HCT116 (cell line): Measurements from ENCODE around the gene SLC25A25. TPM values are rescaled to one million over a fixed set of nuclear protein-coding genes. Genes with fewer than 3 reads are reported as not detected.

Experiments used
- ATAC-seq: fragments of 200-7000 bp; cut with Tn5 transposase; 2 replicates; pipeline ENCODE4 v1.9.1; 2020; ENCODE audit warnings: mild to moderate bottlenecking, moderate library complexity
- BruUV-seq: library from RNA; stranded (reverse); fragments of 400-500 nt; replicated peaks from 2 replicates; lab custom pipeline; 2021; lab: Mats Ljungman, UMichigan
- CTCF ChIA-PET: fragments of 300-600 bp; sonication (Branson Sonifier 250); formaldehyde crosslinking; loops from one replicate; lab custom pipeline; 2021; ENCODE audit warnings: antibody characterized with exemption; lab: Charles Lee
- POLR2A ChIA-PET: fragments of 300-600, 350-600 bp; sonication (Branson Sonifier 250); formaldehyde crosslinking; loops from one replicate; lab custom pipeline; 2021; ENCODE audit warnings: antibody characterized with exemption; lab: Charles Lee
- RAD21 ChIA-PET, 2 experiments: fragments of 300-600 bp; sonication (Branson Sonifier 250); formaldehyde crosslinking; loops; one replicate each; lab custom pipeline; 2023; ENCODE audit warnings: low total read pairs in 2 of 2; ENCODE audit not compliant: uncharacterized antibody in 2 of 2, unreplicated experiment in 2 of 2, low non-redundant PET in 1 of 2; lab: Charles Lee
- DNase-seq: peaks from one replicate; pipeline ENCODE4 v3.0.0-alpha.2; 2010; ENCODE audit warnings: low read depth, low spot score
- H2AFZ ChIP-seq: fragments of 200-600 bp; shearing (Covaris generic), sonication (generic); 2 replicates; pipeline ENCODE4 v1.6.1; 2017; ENCODE audit warnings: low read depth, mixed run types, mixed read lengths, antibody characterized with exemption, low read length; ENCODE audit not compliant: poor library complexity, severe bottlenecking
- H3K27ac ChIP-seq: 2 replicates; pipeline ENCODE4 v1.5.1; 2012; ENCODE audit warnings: low read depth, low read length
- H3K27me3 ChIP-seq: fragments of 200-600 bp; sonication (generic); 2 replicates; pipeline ENCODE4 v1.6.1; 2016; ENCODE audit warnings: mixed run types, low read length, mixed read lengths; ENCODE audit not compliant: insufficient read depth
- H3K36me3 ChIP-seq, 2 experiments: fragments of 200-500 bp in 1 of 2; fragments of 200-600 bp in 1 of 2; sonication (Bioruptor generic) in 1 of 2; sonication (generic) in 1 of 2; 2 replicates each; pipeline versions ENCODE4 v1.5.1 to v1.6.1; 2014 to 2016; ENCODE audit warnings: low read length in 2 of 2, inconsistent platforms in 1 of 2, mixed read lengths in 1 of 2, mixed run types in 1 of 2; ENCODE audit not compliant: insufficient read depth in 2 of 2, control insufficient read depth in 1 of 2
- H3K4me1 ChIP-seq, 2 experiments: fragments of 200-600 bp in 1 of 2; sonication (generic) in 1 of 2; 2 replicates each; pipeline versions ENCODE4 v1.5.1 to v1.6.1; 2012 to 2017; ENCODE audit warnings: low read length in 2 of 2, inconsistent platforms in 1 of 2, mild to moderate bottlenecking in 1 of 2, mixed read lengths in 1 of 2, mixed run types in 1 of 2, moderate library complexity in 1 of 2; ENCODE audit not compliant: insufficient read depth in 2 of 2, control insufficient read depth in 1 of 2
- H3K4me2 ChIP-seq: fragments of 200-600 bp; sonication (generic); 2 replicates; pipeline ENCODE4 v1.6.1; 2017; ENCODE audit warnings: mixed run types, low read length, mixed read lengths
- H3K4me3 ChIP-seq, 2 experiments: fragments of 200-600 bp in 1 of 2; sonication (generic) in 1 of 2; replicated peaks in 1 of 2; 2 replicates each; pipeline ENCODE4 v1.5.1; 2011 to 2016; ENCODE audit warnings: low read length in 2 of 2, control low read depth in 1 of 2, low read depth in 1 of 2, mild to moderate bottlenecking in 1 of 2, mixed read lengths in 1 of 2, mixed run types in 1 of 2
- H3K79me2 ChIP-seq: fragments of 200-600 bp; sonication (generic); 2 replicates; pipeline ENCODE4 v1.6.1; 2017; ENCODE audit warnings: mild to moderate bottlenecking, mixed run types, low read length, moderate library complexity, mixed read lengths; ENCODE audit not compliant: insufficient read depth
- H3K9ac ChIP-seq: fragments of 200-600 bp; sonication (generic); 2 replicates; pipeline ENCODE4 v1.6.1; 2016; ENCODE audit warnings: low read length, mixed read lengths
- H3K9me2 ChIP-seq: fragments of 200-600 bp; sonication (generic), shearing (Covaris generic); 2 replicates; pipeline ENCODE4 v1.6.1; 2017; ENCODE audit warnings: mixed run types, mild to moderate bottlenecking, moderate library complexity; ENCODE audit not compliant: insufficient read depth
- H3K9me3 ChIP-seq, 2 experiments: fragments of 200-500 bp in 1 of 2; fragments of 200-600 bp in 1 of 2; sonication (Bioruptor generic) in 1 of 2; sonication (generic) in 1 of 2; 2 replicates each; pipeline ENCODE4 v1.6.1; 2014 to 2017; ENCODE audit warnings: low read length in 2 of 2, mixed read lengths in 2 of 2, inconsistent platforms in 1 of 2, low read depth in 1 of 2, mild to moderate bottlenecking in 1 of 2, mixed run types in 1 of 2, moderate library complexity in 1 of 2; ENCODE audit not compliant: control insufficient read depth in 1 of 2, insufficient read depth in 1 of 2
- H4K20me1 ChIP-seq: fragments of 200-600 bp; sonication (generic), shearing (Covaris generic); 2 replicates; pipeline ENCODE4 v1.6.1; 2017; ENCODE audit warnings: mixed run types, mild to moderate bottlenecking, moderate library complexity; ENCODE audit not compliant: insufficient read depth
- ATF3 ChIP-seq: IDR thresholded peaks from 2 replicates; pipeline ENCODE4 v1.6.1; 2012
- CBX3 ChIP-seq: IDR thresholded peaks from 2 replicates; pipeline ENCODE4 v1.6.1; 2012; ENCODE audit warnings: low read depth
- CEBPB ChIP-seq: IDR thresholded peaks from 2 replicates; pipeline ENCODE4 v1.6.1; 2012; ENCODE audit warnings: low read depth
- CTCF ChIP-seq, 3 experiments: fragments of 200-600 bp in 1 of 3; sonication (generic) in 1 of 3; IDR thresholded peaks in 2 of 3; conservative IDR thresholded peaks in 1 of 3; 2 replicates each; pipeline ENCODE4 v1.5.1; 2012 to 2017; ENCODE audit warnings: low read depth in 2 of 3, low read length in 2 of 3, antibody characterized with exemption in 1 of 3, borderline replicate concordance in 1 of 3, control low read depth in 1 of 3, mild to moderate bottlenecking in 1 of 3, mixed read lengths in 1 of 3, mixed run types in 1 of 3, moderate library complexity in 1 of 3; ENCODE audit not compliant: insufficient read depth in 1 of 3
- EGR1 ChIP-seq: IDR thresholded peaks from 2 replicates; pipeline ENCODE4 v1.6.1; 2012; ENCODE audit warnings: low read depth
- ELF1 ChIP-seq: IDR thresholded peaks from 2 replicates; pipeline ENCODE4 v1.6.1; 2012; ENCODE audit warnings: low read depth, borderline replicate concordance
- EZH2 ChIP-seq: fragments of 200-600 bp; sonication (generic); IDR thresholded peaks from 2 replicates; pipeline ENCODE4 v1.6.1; 2017; ENCODE audit warnings: antibody characterized with exemption, mixed run types
- EZH2phosphoT487 ChIP-seq: fragments of 200-600 bp; IDR thresholded peaks from 2 replicates; pipeline ENCODE4 v1.6.1; 2018; ENCODE audit warnings: antibody characterized with exemption, borderline replicate concordance
- FOSL1 ChIP-seq: IDR thresholded peaks from 2 replicates; pipeline ENCODE4 v1.6.1; 2012; ENCODE audit warnings: low read depth
- POLR2A ChIP-seq: IDR thresholded peaks from 2 replicates; pipeline ENCODE4 v1.7.0; 2011; ENCODE audit warnings: borderline replicate concordance; ENCODE audit not compliant: insufficient read depth, insufficient read length; ENCODE audit errors: extremely low read depth
- POLR2AphosphoS5 ChIP-seq: IDR thresholded peaks from 2 replicates; pipeline ENCODE4 v1.6.1; 2011; ENCODE audit warnings: mild to moderate bottlenecking, low read depth, low read length, moderate library complexity
- SIN3A ChIP-seq: IDR thresholded peaks from 2 replicates; pipeline ENCODE4 v1.6.1; 2012; ENCODE audit warnings: low read depth
- SP1 ChIP-seq: IDR thresholded peaks from 2 replicates; pipeline ENCODE4 v1.6.1; 2012; ENCODE audit warnings: low read depth
- SRF ChIP-seq: IDR thresholded peaks from 2 replicates; pipeline ENCODE4 v1.6.1; 2012; ENCODE audit warnings: low read depth
- TCF7L2 ChIP-seq: IDR thresholded peaks from 2 replicates; pipeline ENCODE4 v1.7.0; 2011; ENCODE audit warnings: borderline replicate concordance, inconsistent platforms; ENCODE audit not compliant: insufficient read depth, insufficient read length; ENCODE audit errors: extremely low read depth
- ZFX ChIP-seq: fragments of 450-650 bp; IDR thresholded peaks from 2 replicates; pipeline ENCODE4 v1.6.1; 2017
- ZNF274 ChIP-seq: fragments of 200-500 bp; sonication (Bioruptor generic); IDR thresholded peaks from 2 replicates; pipeline ENCODE4 v1.6.1; 2014; ENCODE audit warnings: mild to moderate bottlenecking, low read depth, low read length, inconsistent platforms
- intact Hi-C: fragments of 100-400 bp; cut with micrococcal nuclease; formaldehyde crosslinking; loops from 2 replicates; pipeline ENCODE4 v1.10.0; 2022
- total RNA-seq: library from RNA; stranded (reverse); gene quantifications from one replicate; pipeline ENCODE4 v1.2.1, GENCODE V29; 2021; ENCODE audit not compliant: unreplicated experiment

SLC25A25 gene
- total RNA-seq, 1 experiment from 2014 or later = 15.3 TPM

- Histone ChIP-seq H3K4me2 (no peak overlapping the region), H4K20me1 (no peaks in the 10 kb centered on the region), H3K27me3 (no peaks in the 10 kb centered on the region), H3K9me3 (no peaks in the 10 kb centered on the region), H3K4me3 (no peak overlapping the region), H3K4me1 (peaks cover 49 to 53% of the 10 kb centered on the region in 2 experiments), H3K79me2 (peaks cover 93% of the 10 kb centered on the region), H3K27ac (peak overlapping the region; percentile 56; the same call in 1 of the 2 replicates), H3K9ac (no peak overlapping the region), H3K36me3 (no peaks in the 10 kb centered on the region; a peak in 1 of 4 replicates), H3K9me2 (no peaks in the 10 kb centered on the region), H2AFZ (no peak overlapping the region)
- ATAC-seq = no peak
- RAD21 ChIA-PET = no interaction called here
- POLR2A ChIA-PET = interaction anchor here (1.1 to 1.3 kb wide), 2 partner anchors 22 to 44 kb away, joined by 3 to 5 read pairs; no protein-coding TSS in a partner anchor
- CTCF ChIA-PET = interaction anchor here (0.6 kb wide), 2 partner anchors 35 to 191 kb away, joined by 3 read pairs; no protein-coding TSS in a partner anchor
- no TSS peak for BruUV-seq
- TF ChIP-seq POLR2A (no peak), SRF (no peak), ATF3 (no peak), CTCF (IDR thresholded peaks at IDR 0.05 in 2 of 3, conservative IDR thresholded peaks at IDR 0.05 in 1 of 3; ENCODE audit: borderline replicate concordance in 1 of 3, insufficient read depth in 1 of 3, low read depth in 2 of 3, low read length in 2 of 3) (no peak), TCF7L2 (no peak), CEBPB (no peak), ZFX (no peak), ZNF274 (no peak), POLR2AphosphoS5 (no peak), EZH2 (no peak), CBX3 (no peak), EZH2phosphoT487 (no peak), SP1 (no peak), SIN3A (no peak), EGR1 (no peak), ELF1 (no peak), FOSL1 (no peak)
- intact Hi-C loops = no loop called here
- DNase-seq = no peak
Observed at GRCh38 chr9:128073253-128073886, 5.3 kb downstream of the SLC25A25 start.
